GM21619 (cell line): ENCODE data around the gene CYP27C1.

ENCODE experiments used
- ATAC-seq: cut with Tn5 transposase; IDR thresholded peaks from one replicate; pipeline ENCODE4 v1.9.1; 2021; ENCODE audit not compliant: unreplicated experiment

The CYP27C1 gene

GRCh38 chr2:127157651-127158485 lies 62.2 kb downstream of the CYP27C1 start:
- no peak for ATAC-seq

- no peak for ATAC-seq
Measured at GRCh38 chr2:127157114-127157513, 63.0 kb downstream of the CYP27C1 start.

- no peak for ATAC-seq
Measured at GRCh38 chr2:127155947-127156346, 64.2 kb downstream of the CYP27C1 start.

- ATAC-seq = no peak
Measured at GRCh38 chr2:127155028-127155581, 65.0 kb downstream of the CYP27C1 start.

GRCh38 chr2:127154396-127154795 lies 65.7 kb downstream of the CYP27C1 start:
- no peak for ATAC-seq

GRCh38 chr2:127153691-127154158 lies 66.4 kb downstream of the CYP27C1 start:
- no peak for ATAC-seq

- no peak for ATAC-seq
Measured at GRCh38 chr2:127150996-127151395, 69.1 kb downstream of the CYP27C1 start.

- ATAC-seq = no peak
Measured at GRCh38 chr2:127149384-127149783, 70.7 kb downstream of the CYP27C1 start.

GRCh38 chr2:127146820-127147502 lies 73.1 kb downstream of the CYP27C1 start:
- ATAC-seq = no peak

GRCh38 chr2:127146071-127146725 lies 73.9 kb downstream of the CYP27C1 start:
- ATAC-seq = no peak

- ATAC-seq = no peak
Measured at GRCh38 chr2:127145280-127145895, 74.7 kb downstream of the CYP27C1 start.

- no peak for ATAC-seq
Measured at GRCh38 chr2:127143841-127144782, 76.0 kb downstream of the CYP27C1 start.

- ATAC-seq = no peak
Measured at GRCh38 chr2:127142663-127143630, 77.2 kb downstream of the CYP27C1 start.

- no peak for ATAC-seq
Measured at GRCh38 chr2:127140538-127140937, 79.6 kb downstream of the CYP27C1 start.

GRCh38 chr2:127139766-127140165 lies 80.3 kb downstream of the CYP27C1 start:
- no peak for ATAC-seq

- ATAC-seq = no peak
Measured at GRCh38 chr2:127138281-127138680, 81.8 kb downstream of the CYP27C1 start.

- no peak for ATAC-seq
Measured at GRCh38 chr2:127137741-127138140, 82.4 kb downstream of the CYP27C1 start.

- ATAC-seq = no peak
Measured at GRCh38 chr2:127137225-127137624, 82.9 kb downstream of the CYP27C1 start.
